ENCODE data around the gene XPC.
"Not testable (repeated sequence)": the region's sequence is repeated elsewhere in the genome, so short reads cannot be mapped to it uniquely, and the experiment has no call there.

Gene XPC

DNA sequence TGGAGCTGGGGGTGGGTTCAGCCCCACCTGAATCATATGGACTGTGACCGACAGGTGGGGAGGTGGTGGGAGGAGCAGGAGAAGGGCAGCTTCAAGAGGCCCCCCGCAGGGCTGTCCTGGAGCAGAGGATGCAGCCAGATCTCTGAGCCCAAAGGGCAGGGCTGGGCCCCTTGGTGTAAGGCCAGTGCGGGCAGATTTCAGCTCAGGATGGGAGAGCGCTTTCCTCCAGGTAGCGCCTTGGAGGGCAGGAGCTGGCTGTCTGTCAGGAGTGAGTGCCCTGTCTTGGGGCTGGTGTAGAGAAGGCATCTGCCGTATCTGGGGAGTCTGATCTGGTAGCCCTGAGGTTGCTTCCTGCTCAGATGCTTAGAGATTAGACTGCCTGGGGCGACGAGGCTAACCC lies 46.3 kb downstream of the XPC start:
- no peak for DNase-seq

DNA sequence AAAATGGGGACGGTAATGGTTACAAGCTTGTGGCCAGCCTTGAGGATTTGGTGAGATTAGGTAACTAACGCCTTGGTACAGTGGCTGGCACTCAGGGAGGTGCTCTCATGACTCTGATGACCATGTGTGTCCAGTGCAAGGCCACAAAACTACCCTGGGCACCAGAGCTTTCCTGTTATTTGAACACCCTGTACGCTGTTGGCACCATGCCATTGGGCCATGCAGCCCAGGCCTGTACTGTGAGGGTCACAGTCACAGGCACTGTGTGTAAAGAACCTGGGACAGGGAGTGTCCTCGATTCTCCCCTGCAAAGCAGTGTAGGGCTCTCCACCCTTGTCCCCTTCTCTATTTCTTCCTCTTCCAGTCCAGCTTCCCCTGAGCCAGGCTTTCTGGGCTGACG lies 47.3 kb downstream of the XPC start:
- no peak for DNase-seq

- DNase-seq: no peak
Measured at GRCh38 chr3:14130707-14131106, 47.7 kb downstream of the XPC start.

DNA sequence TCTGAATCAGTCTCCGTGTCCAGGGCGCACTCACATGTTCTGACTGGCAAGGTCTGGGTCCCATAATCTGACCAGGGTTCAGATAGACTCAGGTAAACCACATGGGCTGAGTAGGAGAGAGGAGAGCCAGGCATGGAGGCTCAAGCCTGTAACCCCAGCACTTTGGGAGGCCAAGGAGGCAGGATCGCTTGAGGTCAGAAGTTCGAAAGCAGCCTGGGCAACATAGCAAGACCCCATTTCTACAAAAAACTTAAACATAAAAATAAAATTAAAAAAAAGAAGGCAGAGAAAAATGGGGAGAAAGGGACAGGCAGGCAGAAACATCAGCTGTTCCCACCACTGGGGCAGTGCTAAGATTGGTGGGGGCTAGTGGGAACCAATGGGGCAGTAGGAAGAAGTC lies 48.2 kb downstream of the XPC start:
- no peak for DNase-seq

- DNase-seq: no peak
Measured at GRCh38 chr3:14129296-14129695, 49.1 kb downstream of the XPC start.

DNA sequence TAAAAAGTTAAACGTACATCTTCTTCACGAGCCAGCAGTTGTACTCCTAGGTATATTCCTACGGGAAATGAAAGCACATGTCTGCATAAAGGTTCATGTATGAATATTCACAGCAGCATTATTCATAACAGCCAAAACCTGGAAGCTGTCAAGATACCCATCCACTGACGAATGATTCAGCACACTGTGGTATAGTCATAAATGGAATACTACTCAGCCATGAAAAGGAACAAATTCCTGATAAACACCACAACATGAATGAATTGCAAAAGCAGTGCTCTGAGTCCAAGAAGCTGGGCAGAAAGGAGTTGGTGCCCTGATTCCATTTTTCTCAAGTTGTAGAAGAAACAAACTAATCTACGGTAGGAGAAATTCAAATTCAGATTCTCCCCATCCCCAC lies 49.7 kb downstream of the XPC start:
- no peak for DNase-seq

DNA sequence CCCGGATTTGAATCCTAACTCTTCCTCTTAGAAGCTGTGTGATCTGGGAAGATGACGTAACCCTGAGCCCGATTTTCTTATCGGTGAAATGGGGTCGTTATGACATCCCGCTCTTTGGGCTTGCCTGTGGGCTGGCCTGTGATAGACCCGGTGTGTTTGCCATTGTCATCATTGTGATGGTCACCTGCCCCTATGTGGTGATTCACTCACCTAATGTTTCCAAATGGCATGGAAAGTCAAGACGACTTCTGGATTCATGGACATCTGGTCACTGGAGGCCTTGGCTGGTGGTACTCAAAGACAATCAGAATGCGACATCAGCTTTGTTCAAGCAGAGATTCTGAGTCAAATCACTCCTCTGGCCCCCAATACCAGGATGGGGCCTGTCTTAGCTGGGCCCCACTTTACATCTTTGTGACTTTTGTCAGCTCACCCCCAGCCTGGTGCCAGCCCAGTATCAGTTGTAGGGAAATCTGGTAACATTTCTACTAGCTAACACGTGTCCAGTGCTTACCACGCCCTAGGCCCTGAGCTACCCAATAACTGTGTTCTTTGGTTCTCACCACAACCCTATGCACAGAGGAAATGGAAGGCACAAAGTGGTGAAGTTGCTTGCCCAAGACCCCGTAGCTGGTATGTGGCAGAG lies 50.8 kb downstream of the XPC start:
- DNase-seq: no peak

GRCh38 chr3:14126887-14127505 lies 51.4 kb downstream of the XPC start:
- DNase-seq: no peak

- DNase-seq: no peak
Measured at GRCh38 chr3:14126017-14126886, 52.1 kb downstream of the XPC start.

GRCh38 chr3:14125193-14126016 lies 53.0 kb downstream of the XPC start:
- DNase-seq: peak; percentile 59

DNA sequence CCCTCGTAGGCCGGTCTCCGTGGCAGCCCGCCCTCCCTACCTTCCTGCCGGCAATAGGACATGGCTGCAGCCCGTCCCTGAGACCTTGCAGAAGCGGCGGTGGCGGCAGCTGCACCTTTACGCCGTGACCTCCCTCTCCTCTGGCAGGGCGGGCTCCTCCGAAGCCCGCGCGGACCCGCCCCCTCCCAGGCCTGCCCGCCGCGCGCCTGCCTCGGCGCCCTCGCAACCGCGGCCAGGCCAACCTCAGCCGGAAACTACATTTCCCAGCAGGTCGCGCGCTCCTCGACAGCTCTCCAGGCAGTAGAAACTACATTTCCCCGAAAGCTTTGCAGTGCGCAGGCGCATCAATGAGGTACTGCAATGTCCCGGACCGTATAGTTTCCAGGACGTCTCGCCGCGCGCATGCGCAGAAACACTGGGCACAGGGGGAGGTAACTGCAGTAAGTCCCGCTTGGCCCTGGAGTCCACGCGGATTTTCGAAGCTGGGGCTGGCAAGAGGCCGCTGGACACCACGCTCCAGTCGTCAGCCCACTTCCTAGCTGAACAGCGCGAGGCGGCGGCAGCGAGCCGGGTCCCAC lies 53.7 kb downstream of the XPC start, which contains the start of the genes CHCHD4 and TMEM43:
TSS of gene CHCHD4 (minus strand) at position 256 of the 578 bp plus-strand sequence. CDS start at position 62, 194 bp downstream.
TSS of gene TMEM43 (plus strand) at position 438 of the 578 bp plus-strand sequence. CDS start 142 bp downstream, outside the sequence.
- peak; percentile 99 for DNase-seq

GRCh38 chr3:14124223-14124614 lies 54.2 kb downstream of the XPC start:
- peak; percentile 69 for DNase-seq

DNA sequence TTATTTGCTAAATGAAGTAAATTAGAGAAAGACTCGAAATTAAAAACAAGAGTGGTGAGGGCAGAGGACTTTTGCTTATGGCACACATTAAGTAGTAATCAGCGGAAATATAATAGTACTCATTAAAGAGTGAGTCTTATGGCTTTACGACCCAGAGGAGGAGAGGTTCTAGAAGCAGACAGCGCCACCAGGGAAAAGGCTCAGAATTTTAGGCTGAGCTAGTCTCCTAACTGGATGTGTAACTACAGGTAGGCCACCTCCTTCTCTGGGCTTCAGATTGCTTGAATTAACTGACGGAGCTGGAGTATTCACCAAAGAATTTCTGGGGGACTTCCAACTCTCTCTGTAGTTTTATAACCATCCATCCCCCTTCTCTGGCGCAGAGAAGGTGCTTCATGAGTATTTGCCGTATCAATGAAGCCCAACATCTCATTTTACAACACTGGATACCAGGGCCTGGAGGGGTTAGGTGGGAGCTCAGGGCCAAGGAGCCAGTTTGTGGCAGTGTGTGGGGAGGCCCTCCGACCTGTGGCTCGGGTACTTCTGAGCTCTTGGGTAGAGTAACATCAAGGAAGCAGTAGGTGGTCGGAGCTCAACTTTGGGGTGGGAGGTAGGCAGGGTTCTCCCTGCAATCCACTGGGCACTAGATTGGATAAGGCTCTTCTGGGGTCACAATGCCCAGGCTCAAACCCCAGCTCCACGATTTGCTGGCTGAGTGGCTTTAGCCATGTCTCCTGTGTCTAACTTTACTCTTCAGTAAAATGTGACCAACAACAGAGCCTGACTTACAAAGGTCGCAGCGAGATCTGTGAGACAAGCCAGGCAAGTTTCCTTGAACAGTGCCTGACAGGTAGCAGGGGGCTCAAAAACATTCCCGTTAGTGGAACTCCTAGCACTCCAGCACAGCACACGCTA lies 54.8 kb downstream of the XPC start:
- DNase-seq: no peak

DNA sequence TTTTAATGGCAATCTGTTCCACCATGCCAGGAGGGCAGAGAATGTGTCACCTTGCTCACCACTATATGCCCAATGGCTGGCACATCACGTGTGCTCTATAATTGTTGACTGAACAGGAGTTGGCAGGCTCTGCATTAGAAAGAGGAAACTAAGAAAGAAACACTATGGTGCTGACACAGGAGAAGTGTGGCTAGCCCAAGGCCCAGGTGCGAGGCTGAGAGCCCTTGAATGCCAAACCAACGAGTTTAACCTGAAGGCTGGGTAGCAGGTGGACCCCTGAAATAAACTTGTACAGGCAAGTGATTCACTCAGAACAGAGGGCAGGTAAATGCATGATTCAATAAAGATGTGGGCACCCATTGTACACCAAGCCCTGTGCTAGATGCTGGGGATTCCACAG lies 56.1 kb downstream of the XPC start:
- no peak for DNase-seq

GRCh38 chr3:14121859-14122258 lies 56.5 kb downstream of the XPC start:
- no peak for DNase-seq

DNA sequence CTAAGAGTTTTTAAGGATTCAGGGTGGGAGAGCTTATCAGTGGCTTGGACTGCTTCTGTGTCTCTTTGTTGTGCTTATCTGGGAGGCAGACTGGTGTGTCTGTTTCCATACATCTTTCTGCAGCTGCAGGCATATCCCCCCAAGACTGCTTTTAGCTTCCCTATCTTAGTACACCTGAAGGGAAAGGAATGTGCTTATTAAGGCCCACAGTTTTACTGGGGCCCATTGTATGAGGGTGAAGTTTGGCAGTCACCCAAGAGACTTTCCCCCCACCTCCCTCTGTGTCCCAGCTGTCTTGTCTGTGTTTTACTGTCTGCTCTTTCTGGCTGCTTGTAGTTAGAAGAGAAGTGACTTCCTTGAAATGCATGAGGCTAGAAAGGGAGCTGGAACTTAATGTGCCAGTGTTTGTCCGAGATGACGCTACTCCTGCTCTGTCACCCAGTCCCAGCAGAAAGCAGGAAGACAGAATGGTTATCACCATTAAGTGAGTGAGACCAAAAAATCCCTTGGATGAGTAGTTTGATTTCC lies 57.4 kb downstream of the XPC start:
- DNase-seq: not testable (repeated sequence)

GRCh38 chr3:14120111-14120920 lies 58.1 kb downstream of the XPC start:
- no peak for DNase-seq

DNA sequence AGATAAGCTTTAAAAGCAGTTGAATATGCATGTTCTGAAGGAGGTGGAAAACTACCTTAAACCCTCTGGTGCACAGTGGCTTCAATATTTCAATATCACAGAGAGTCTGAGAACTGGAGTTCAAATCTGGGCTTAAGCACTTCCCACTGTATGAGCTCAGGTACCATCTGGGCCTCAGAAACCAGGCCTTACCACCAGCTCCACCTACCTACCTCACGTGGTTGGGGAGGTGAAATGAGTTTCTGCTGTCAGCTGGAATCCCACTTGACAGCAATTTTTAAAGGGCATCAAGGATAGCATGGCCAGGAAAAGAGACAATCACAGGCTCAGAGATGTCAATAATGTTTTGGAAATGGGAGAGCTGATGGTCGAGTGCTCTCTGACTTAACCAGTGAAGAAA lies 58.8 kb downstream of the XPC start:
- DNase-seq: no peak

DNA sequence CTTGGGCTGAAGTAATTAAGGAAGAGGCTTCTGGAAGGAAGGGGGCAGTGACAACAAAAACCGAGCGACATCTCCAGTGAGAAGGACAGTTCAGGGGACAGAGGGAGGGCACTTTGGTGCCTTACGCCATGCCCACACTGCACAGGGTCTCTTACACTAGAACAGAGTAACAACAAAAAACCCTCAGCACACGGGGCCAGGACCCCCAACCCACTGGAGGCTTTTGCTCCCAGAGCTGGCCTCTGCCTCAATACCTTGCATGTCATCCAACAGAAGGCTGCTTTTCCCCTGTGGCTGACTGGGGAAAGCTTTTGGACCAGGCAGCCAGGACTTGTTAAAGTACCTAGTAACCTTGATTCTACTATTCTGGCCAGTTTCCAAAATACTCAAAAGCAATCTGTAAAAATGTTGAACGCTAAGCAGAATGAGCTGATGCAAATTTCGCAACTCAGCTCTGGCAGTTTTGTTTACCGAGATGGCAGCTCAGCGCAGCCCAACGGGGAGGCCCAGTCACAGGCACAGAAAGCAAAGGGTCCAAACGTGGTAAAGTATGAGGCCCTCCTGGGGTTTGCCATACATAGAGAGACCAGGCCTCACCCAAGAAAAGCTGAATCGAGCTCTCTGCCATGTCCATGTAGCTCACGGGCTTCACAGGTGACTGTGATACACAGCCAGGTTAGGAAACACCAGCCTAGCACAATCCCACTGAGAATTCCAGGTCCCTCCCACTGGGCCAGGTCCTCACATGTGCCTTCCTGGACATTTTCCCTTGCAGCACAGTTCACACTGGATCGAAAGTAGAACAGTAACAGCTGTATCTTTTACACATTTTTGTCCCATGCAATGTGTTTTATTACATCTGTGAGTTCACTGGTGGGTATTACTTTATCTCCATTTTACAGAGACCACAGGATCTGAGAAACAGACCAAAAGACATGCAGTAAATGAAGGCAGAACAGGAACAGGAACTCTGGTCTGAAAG lies 59.7 kb downstream of the XPC start:
- no peak for DNase-seq
